Erythroblast (primary cell): ENCODE results near the gene SRSF12.

ENCODE experiments used
- GATA1 ChIP-seq: IDR thresholded peaks from 2 replicates; pipeline ENCODE4 v1.6.1; 2011; ENCODE audit warnings: low read depth, mild to moderate bottlenecking, control low read depth, low read length, moderate library complexity
- POLR2A ChIP-seq: IDR thresholded peaks from 2 replicates; pipeline ENCODE4 v1.6.1; 2011; ENCODE audit warnings: mild to moderate bottlenecking, low read length

DNA sequence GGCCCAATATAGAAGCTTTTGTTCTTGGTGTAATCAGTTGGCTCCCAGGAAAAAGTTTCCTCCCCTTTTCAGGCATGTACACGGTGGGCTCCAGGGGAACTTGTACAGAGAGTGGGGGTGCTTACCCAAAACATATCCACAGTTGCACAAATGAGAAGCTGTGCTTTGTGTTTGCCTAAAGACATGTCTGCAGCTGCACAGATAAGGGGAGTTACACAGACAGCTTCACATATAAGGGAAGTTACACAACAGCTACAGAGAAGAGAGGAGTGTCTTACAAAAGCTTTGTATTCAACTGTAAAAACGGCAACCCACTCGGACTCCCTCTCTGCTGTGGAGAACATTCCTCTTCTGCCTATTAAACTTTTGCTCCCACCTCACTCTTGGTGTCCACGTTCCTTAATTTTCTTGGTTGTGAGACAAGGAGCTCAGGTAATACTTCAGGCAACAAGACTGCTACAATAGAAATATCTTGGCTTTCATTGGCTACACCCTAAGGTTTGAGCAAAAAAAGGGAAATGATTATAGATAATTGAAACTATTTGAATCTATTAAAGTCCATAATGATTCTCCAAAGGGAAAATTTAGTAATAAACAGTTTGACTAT lies 44.8 kb downstream of the SRSF12 start:
- no peak for TF ChIP-seq POLR2A
- no peak for TF ChIP-seq GATA1
